CD1c-positive myeloid dendritic cell (primary cell): ENCODE results near the gene STAB1.

ENCODE experiments used
- DNase-seq: peaks from one replicate; pipeline ENCODE4 v3.0.0-alpha.2; 2016; ENCODE audit errors: extremely low spot score

Gene STAB1

DNA sequence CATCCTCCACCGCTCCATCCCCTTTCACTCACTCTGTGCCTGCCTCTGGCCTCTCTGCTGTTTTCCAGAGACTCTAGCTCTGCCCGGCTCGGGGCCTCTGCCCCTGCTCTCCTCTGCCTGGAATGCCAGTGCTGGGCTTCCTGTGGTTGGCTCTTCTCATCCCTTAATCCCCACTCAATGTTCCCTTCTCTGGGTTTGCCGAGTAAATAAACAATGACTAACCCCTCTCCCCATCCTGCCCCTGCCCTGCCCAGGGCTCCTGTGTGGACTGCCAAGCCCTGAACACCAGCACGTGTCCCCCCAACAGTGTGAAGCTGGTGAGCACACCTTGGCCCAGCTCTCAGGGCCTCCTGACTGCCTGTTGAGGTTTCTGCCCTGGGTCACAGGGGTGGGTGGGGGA is 12.2 kb downstream of the STAB1 start:
- no peak for DNase-seq

GRCh38 chr3:52509753-52510328 is 14.7 kb downstream of the STAB1 start:
- DNase-seq = no peak

GRCh38 chr3:52511509-52511908 is 16.4 kb downstream of the STAB1 start:
- no peak for DNase-seq

DNA sequence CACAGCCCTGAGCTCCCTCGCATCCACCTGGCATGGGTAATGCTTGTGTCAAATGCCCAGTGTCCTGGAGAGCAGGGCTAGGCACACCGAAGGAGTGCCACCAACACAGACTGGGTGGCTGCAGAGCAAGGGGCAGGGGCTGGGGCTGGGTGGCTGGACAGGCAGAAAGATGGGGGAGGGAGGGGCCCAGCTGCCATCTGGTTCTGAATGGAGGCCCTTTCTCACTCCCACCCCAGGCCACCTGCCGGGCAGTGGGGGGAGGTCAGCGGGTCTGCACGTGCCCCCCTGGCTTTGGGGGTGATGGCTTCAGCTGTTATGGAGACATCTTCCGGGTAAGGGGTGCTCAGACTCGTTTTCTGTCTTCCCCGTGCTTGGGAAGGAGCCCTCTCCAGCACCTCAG is 17.0 kb downstream of the STAB1 start:
- no peak for DNase-seq

- no peak for DNase-seq
Observed at GRCh38 chr3:52512727-52513126, 17.6 kb downstream of the STAB1 start.

DNA sequence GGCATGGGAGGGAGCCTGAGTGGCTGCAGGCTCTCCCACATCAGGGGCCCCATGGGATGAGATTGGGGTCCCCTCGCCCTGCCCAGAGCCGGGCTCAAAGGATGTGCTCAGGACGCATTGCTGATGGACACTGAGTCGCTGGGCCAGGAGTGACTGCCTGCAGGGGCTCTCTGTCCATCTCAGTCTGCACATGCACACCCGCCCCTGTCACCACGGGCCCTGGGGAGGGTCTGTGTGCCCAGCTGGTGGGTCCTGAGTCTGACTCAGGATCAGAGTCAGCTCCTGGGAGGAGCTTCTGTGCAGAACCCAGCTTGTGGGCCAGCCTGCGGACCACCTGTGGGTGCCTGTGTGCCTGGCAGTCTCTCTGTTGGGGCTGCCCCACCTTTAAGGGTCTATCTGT is 18.1 kb downstream of the STAB1 start:
- no peak for DNase-seq

DNA sequence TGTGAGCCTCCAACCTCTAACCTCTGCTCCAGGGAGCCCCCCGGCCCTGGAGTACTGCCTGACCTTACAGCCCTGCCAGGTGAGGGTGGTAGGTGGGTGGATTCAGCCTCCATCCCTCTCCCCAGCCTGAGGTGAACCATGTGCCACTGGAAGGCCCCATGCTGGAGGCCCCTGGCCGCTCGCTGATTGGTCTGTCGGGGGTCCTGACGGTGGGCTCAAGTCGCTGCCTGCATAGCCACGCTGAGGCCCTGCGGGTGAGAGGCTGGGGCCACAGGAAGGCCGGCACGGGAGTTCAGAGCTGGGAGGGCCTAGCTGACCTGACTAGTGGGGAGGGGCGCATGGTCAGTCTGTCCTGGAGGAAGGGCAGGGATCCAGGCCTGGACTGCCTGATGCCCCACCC is 19.4 kb downstream of the STAB1 start:
- no peak for DNase-seq

GRCh38 chr3:52515192-52515591 is 20.1 kb downstream of the STAB1 start:
- no peak for DNase-seq

- no peak for DNase-seq
Observed at GRCh38 chr3:52516509-52517195, 21.5 kb downstream of the STAB1 start.

GRCh38 chr3:52517796-52518722 is 22.9 kb downstream of the STAB1 start:
- no peak for DNase-seq

GRCh38 chr3:52518723-52519444 is 23.7 kb downstream of the STAB1 start:
- no peak for DNase-seq

GRCh38 chr3:52519445-52520140 is 24.5 kb downstream of the STAB1 start:
- DNase-seq = no peak

DNA sequence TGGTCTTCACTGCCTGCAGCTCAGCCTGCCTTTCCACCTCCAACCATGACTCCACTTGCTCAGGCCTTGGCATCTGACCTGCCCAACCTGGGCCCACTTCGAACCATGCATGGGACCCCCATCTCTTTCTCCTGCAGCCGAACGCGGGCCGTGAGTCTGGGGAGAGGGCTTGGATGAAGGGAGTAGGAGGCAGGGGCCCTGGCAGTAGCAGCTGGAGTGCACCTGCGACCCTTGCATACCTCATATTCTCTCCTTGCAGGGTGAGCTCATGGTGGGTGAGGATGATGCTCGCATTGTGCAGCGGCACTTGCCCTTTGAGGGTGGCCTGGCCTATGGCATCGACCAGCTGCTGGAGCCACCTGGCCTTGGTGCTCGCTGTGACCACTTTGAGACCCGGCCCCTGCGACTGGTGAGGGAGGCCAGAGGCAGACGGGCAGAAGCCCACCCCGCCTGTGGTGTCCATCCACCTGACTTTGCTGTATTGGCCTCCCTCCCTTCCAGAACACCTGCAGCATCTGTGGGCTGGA is 25.1 kb downstream of the STAB1 start:
- DNase-seq = no peak

DNA sequence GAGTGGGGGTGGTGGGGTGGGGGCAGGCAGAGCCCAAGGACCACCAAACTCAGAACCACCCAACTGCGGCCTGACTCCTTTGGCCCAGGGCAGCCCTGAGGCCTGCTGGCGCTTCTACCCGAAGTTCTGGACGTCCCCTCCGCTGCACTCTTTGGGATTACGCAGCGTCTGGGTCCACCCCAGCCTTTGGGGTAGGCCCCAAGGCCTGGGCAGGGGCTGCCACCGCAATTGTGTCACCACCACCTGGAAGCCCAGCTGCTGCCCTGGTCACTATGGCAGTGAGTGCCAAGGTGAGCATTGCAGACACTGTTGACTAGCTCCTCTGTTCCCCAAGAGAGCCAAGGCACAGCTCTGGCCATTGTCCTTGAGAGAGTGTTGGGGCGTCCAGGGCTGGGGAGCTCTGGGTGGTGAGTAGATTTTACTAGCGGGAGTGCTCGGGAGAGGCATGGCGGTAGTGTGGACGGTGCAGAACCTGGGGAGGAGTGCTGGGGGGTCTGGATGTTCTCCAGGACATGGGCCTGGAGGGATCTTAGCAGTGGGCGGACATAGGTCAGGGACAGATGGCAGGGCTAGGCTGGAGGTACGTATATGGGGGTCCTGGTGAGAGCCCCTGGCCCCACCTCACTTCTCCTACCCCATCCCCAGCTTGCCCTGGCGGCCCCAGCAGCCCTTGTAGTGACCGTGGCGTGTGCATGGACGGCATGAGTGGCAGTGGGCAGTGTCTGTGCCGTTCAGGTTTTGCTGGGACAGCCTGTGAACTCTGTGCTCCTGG is 25.8 kb downstream of the STAB1 start:
- no peak for DNase-seq

GRCh38 chr3:52521488-52521824 is 26.3 kb downstream of the STAB1 start:
- no peak for DNase-seq

GRCh38 chr3:52521881-52522650 is 26.9 kb downstream of the STAB1 start:
- DNase-seq = no peak

DNA sequence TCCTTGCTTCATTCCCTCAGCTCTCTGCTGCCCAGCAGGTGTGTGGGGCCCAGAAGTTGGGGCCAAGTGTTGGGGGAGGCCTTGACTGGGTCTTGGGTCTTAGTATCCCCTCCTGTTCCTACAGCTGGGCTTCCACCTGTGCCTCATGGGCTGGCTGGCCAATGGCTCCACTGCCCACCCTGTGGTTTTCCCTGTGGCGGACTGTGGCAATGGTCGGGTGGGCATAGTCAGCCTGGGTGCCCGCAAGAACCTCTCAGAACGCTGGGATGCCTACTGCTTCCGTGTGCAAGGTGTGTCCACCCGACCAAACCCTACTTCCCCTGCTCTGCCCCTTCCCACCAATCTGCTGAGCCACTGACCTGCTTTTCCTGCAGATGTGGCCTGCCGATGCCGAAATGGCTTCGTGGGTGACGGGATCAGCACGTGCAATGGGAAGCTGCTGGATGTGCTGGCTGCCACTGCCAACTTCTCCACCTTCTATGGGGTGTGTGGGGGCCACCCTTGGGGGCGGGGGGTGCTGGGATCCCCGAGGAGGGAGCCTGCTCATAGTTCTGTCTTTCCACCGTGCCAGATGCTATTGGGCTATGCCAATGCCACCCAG is 27.6 kb downstream of the STAB1 start:
- DNase-seq = no peak

GRCh38 chr3:52523386-52524257 is 28.5 kb downstream of the STAB1 start:
- DNase-seq = no peak
